Pancreas (tissue), 10 donors: ENCODE results near the gene TSPAN7. TPM values are rescaled to one million over a fixed set of nuclear protein-coding genes. Genes with fewer than 3 reads are reported as not detected.

Experiments used
- ATAC-seq, 4 donors: fragments of 200-7000 bp; cut with Tn5 transposase; one replicate each; pipeline versions ENCODE4 v1.8.0 to v1.9.1; 2020; ENCODE audit warnings: mild to moderate bottlenecking in 4 of 4, moderate library complexity in 4 of 4
- DNase-seq, 6 donors: peaks; one replicate each; pipeline ENCODE4 v3.0.0-alpha.2; 2020
- FAIRE-seq: peaks from 2 replicates; lab custom pipeline; 2012; peaks lifted over from hg19 to GRCh38; lab: Jason Lieb, UNC
- H3K27ac ChIP-seq, 4 donors: fragments of 200-600 bp; sonication (generic); 1 replicate in 3 of 4; 2 replicates in 1 of 4; pipeline versions ENCODE4 v1.5.0 to v1.8.0; 2020
- H3K27me3 ChIP-seq, 4 donors: fragments of 200-600 bp; one replicate each; pipeline ENCODE4 v1.8.0; 2021
- H3K36me3 ChIP-seq, 3 donors: fragments of 200-600 bp; sonication (generic) in 1 of 3; one replicate each; pipeline versions ENCODE4 v1.5.0 to v1.8.0; 2020 to 2021
- H3K4me1 ChIP-seq, 3 donors: fragments of 200-600 bp; one replicate each; pipeline ENCODE4 v1.8.0; 2021
- H3K4me3 ChIP-seq, 4 donors: fragments of 200-600 bp; sonication (generic) in 2 of 4; one replicate each; pipeline versions ENCODE4 v1.5.0 to v1.8.0; 2020 to 2021
- H3K9me3 ChIP-seq, 4 donors: fragments of 200-600 bp; one replicate each; pipeline ENCODE4 v1.8.0; 2021
- CTCF ChIP-seq, 4 donors: fragments of 200-600 bp; sonication (generic) in 3 of 4; IDR thresholded peaks; one replicate each; pipeline versions ENCODE4 v1.5.0 to v1.8.0; 2021; ENCODE audit warnings: antibody characterized with exemption in 4 of 4
- WGBS, 2 donors: extraction: QIAGEN DNeasy Blood & Tissue Kit; methylation state at CpG; one replicate each; pipeline ENCODE4 v1.1.7; 2013; 5-methylcytosine and 5-hydroxymethylcytosine counted together
- intact Hi-C, 3 donors: fragments of 100-400 bp; cut with DNase I; formaldehyde crosslinking; loops; one replicate each; pipeline versions ENCODE4 v1.11.1 to v1.14.2; 2022
- polyA plus RNA-seq, 2 donors: library from polyadenylated mRNA; stranded (reverse); fragments of 200-250 nt; gene quantifications; one replicate each; pipeline ENCODE4 v1.2.3, GENCODE V29; 2013
- total RNA-seq, 6 donors: library from RNA; stranded (reverse); fragmentation: NEBNext Ultra II Directional in 4 of 6; extraction: Animal tissue kit (Norgen Biotek cat#: 25700) in 4 of 6; gene quantifications; one replicate each; pipeline versions ENCODE4 v1.2.1 to v1.2.4, GENCODE V29; 2021 to 2023
- donor health status: healthy with polysubstance abuse.
- donor health status: DM: no; HTN: no; CAD: no; lungs with moderate emphysema.
- donor health status: DM: no; HTN: no; CAD: no.
- donor health status: control.
- donor health status: control.
- donor health status: Bipolar disorder and iron deficiency.
- donor health status: DM: yes; HTN: yes; CAD: no.
- donor health status: DM: no; HTN: no; CAD: no.
- donor health status: DM: no; HTN: no; CAD: no.
- donor health status: DM: yes; HTN: yes; CAD: no.

TSPAN7 gene
- total and polyA plus RNA-seq, 8 donors, result 5.3 to 68.1 (median 12.7) TPM

GRCh38 chrX:38612281-38612680, 50.9 kb downstream of the TSPAN7 start:
- no peak overlapping the region for H3K27ac ChIP-seq
- ATAC-seq, result no peak
- no peak for DNase-seq
- no peak for TF ChIP-seq CTCF (IDR thresholded peaks at IDR 0.05)
- FAIRE-seq, result no peak
- no peaks in the 10 kb centered on the region for H3K4me1 ChIP-seq
- intact Hi-C loops, result no loop called here
- H3K27me3 ChIP-seq, result peaks cover 0 to 2% (median 0%) of the 10 kb centered on the region in 4 donors
- no peaks in the 10 kb centered on the region for H3K36me3 ChIP-seq
- H3K9me3 ChIP-seq, result no peaks in the 10 kb centered on the region
- 74 to 88% methylated on average over 4 of the region's 4 CpGs for WGBS, 2 donors
- no peak overlapping the region for H3K4me3 ChIP-seq

GRCh38 chrX:38614485-38614884, 53.1 kb downstream of the TSPAN7 start:
- WGBS, 2 donors, result 19 to 26% methylated on average over 2 of the region's 2 CpGs
- FAIRE-seq (no peak), DNase-seq (no peak), ATAC-seq (peak in 2 of 4 donors; percentile 53 to 61)
- H3K36me3 ChIP-seq, result no peaks in the 10 kb centered on the region
- H3K4me1 ChIP-seq, result no peaks in the 10 kb centered on the region
- no peaks in the 10 kb centered on the region for H3K9me3 ChIP-seq
- TF ChIP-seq CTCF (IDR thresholded peaks at IDR 0.05), result no peak
- intact Hi-C loops, result no loop called here
- no peak overlapping the region for H3K27ac ChIP-seq
- H3K4me3 ChIP-seq, result no peak overlapping the region
- H3K27me3 ChIP-seq, result peaks cover 0 to 2% (median 0%) of the 10 kb centered on the region in 4 donors

- ATAC-seq (peak in 2 of 4 donors; percentile 19 to 40), DNase-seq (no peak), FAIRE-seq (no peak)
- H3K27ac ChIP-seq, result no peak overlapping the region
- H3K9me3 ChIP-seq, result no peaks in the 10 kb centered on the region
- no peaks in the 10 kb centered on the region for H3K4me1 ChIP-seq
- TF ChIP-seq CTCF (IDR thresholded peaks at IDR 0.05), result no peak
- intact Hi-C loops, result no loop called here
- peaks cover 0 to 2% (median 0%) of the 10 kb centered on the region in 4 donors for H3K27me3 ChIP-seq
- WGBS, 2 donors, result 16 to 29% methylated on average over 6 of the region's 6 CpGs
- no peaks in the 10 kb centered on the region for H3K36me3 ChIP-seq
- no peak overlapping the region for H3K4me3 ChIP-seq
These were observed 55.6 kb downstream of the TSPAN7 start for GRCh38 chrX:38616904-38617303.

GRCh38 chrX:38618180-38618579, 56.8 kb downstream of the TSPAN7 start:
- no peak for TF ChIP-seq CTCF (IDR thresholded peaks at IDR 0.05)
- DNase-seq (no peak), ATAC-seq (no peak), FAIRE-seq (no peak)
- Histone ChIP-seq H3K36me3 (no peaks in the 10 kb centered on the region), H3K4me1 (no peaks in the 10 kb centered on the region), H3K27me3 (peaks cover 0 to 2% (median 0%) of the 10 kb centered on the region in 4 donors), H3K27ac (no peak overlapping the region), H3K9me3 (no peaks in the 10 kb centered on the region), H3K4me3 (no peak overlapping the region)
- intact Hi-C loops, result no loop called here
- 58 to 92% methylated on average over 5 of the region's 5 CpGs for WGBS, 2 donors

GRCh38 chrX:38620623-38621022, 59.3 kb downstream of the TSPAN7 start:
- 33 to 38% methylated on average over 4 of the region's 4 CpGs for WGBS, 2 donors
- ATAC-seq, result peak in 1 of 4 donors; percentile 43
- no peak for TF ChIP-seq CTCF (IDR thresholded peaks at IDR 0.05)
- Histone ChIP-seq H3K36me3 (no peaks in the 10 kb centered on the region), H3K27ac (no peak overlapping the region), H3K9me3 (no peaks in the 10 kb centered on the region), H3K27me3 (no peaks in the 10 kb centered on the region), H3K4me1 (no peaks in the 10 kb centered on the region), H3K4me3 (no peak overlapping the region)
- intact Hi-C loops, result no loop called here
- no peak for FAIRE-seq
- DNase-seq, result no peak
